ENCODE results near the gene HMGN1.

Gene HMGN1

GRCh38 chr21:39350094-39351005, 1.5 kb upstream of the HMGN1 start:
- peak overlapping the region; percentile 77 for H3K4me3 ChIP-seq (ENCODE audit: low read depth, low read length)
- no peak for DNase-seq (ENCODE audit: low read depth)
- TF ChIP-seq, protein P1, sequence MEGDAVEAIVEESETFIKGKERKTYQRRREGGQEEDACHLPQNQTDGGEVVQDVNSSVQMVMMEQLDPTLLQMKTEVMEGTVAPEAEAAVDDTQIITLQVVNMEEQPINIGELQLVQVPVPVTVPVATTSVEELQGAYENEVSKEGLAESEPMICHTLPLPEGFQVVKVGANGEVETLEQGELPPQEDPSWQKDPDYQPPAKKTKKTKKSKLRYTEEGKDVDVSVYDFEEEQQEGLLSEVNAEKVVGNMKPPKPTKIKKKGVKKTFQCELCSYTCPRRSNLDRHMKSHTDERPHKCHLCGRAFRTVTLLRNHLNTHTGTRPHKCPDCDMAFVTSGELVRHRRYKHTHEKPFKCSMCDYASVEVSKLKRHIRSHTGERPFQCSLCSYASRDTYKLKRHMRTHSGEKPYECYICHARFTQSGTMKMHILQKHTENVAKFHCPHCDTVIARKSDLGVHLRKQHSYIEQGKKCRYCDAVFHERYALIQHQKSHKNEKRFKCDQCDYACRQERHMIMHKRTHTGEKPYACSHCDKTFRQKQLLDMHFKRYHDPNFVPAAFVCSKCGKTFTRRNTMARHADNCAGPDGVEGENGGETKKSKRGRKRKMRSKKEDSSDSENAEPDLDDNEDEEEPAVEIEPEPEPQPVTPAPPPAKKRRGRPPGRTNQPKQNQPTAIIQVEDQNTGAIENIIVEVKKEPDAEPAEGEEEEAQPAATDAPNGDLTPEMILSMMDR (IDR thresholded peaks at IDR 0.05; ENCODE audit: control insufficient read depth, extremely low read depth, insufficient read depth): no peak

- TF ChIP-seq, protein P1 (IDR thresholded peaks at IDR 0.05; ENCODE audit: control insufficient read depth, extremely low read depth, insufficient read depth): no peak
- peak overlapping the region; percentile 77 for H3K4me3 ChIP-seq (ENCODE audit: low read depth, low read length)
- DNase-seq (ENCODE audit: low read depth): peak; percentile 89
These were observed 564 bp upstream of the HMGN1 start for GRCh38 chr21:39349211-39350093.

DNA sequence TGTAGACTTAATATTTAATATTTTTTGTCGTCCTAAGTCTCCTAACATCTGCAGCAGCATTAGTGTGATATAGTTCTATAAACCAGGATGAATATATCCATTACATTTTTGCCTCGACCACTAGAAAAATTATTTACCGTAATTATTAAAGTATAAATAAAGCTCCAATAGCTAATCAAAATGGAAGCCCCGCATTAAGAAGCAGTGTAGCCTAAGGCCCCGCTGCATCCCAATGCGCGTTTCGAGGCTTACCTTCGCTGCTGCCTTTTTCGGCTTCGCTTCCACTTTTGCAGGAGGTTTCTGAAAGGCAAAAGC, 891 bp downstream of the HMGN1 start:
- peak overlapping the region; percentile 94 for H3K4me3 ChIP-seq (ENCODE audit: low read depth, low read length)
- TF ChIP-seq, protein P1 (IDR thresholded peaks at IDR 0.05; ENCODE audit: control insufficient read depth, extremely low read depth, insufficient read depth): no peak
- DNase-seq (ENCODE audit: low read depth): no peak

GRCh38 chr21:39347537-39347936, 1.4 kb downstream of the HMGN1 start:
- TF ChIP-seq, protein P1 (IDR thresholded peaks at IDR 0.05; ENCODE audit: control insufficient read depth, extremely low read depth, insufficient read depth): no peak
- DNase-seq (ENCODE audit: low read depth): no peak

DNA sequence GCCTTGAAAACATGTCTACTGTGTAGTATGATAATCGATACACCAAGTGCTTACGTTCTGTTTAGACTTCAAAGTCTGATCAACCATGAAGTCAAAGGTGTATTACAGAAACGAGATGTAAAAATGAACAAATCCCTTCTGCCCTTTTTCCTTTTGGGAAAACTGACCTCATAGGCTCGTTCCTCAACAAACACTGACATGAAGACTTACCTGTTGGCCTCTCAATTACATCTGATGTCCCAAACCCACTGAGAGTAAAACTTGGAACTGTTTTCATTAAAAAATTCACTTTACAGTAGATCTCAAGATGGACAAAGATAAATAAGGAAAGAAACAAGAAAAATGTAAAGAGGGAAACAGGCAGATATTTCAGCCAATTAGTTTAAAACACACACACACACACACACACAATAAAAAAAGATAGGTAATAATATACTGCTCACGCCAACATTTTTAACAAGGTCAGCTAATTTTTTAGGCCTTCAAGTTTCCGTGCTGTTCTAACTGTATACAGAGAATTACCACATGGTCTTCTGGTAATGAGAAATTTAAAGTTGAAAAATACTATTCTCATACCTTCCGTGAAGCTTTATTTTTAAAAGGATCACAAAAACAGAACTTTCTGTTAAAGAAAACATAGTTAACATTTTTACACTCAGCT, 2.1 kb downstream of the HMGN1 start:
- DNase-seq (ENCODE audit: low read depth): no peak
- H3K4me3 ChIP-seq (ENCODE audit: low read depth, low read length): peak overlapping the region; percentile 94
- TF ChIP-seq, protein P1 (IDR thresholded peaks at IDR 0.05; ENCODE audit: control insufficient read depth, extremely low read depth, insufficient read depth): no peak

More at GRCh38 chr21:39347537-39347936, 1.4 kb downstream of the HMGN1 start:
- peak overlapping the region; percentile 94 for H3K4me3 ChIP-seq (ENCODE audit: low read depth, low read length)

- no peak for DNase-seq (ENCODE audit: low read depth)
- H3K4me3 ChIP-seq (ENCODE audit: low read depth, low read length): no peak overlapping the region
- TF ChIP-seq, protein P1 (IDR thresholded peaks at IDR 0.05; ENCODE audit: control insufficient read depth, extremely low read depth, insufficient read depth): no peak
These were observed 2.7 kb downstream of the HMGN1 start for GRCh38 chr21:39346206-39346605.

Data from LNCaP clone FGC (cell line).